Heart left ventricle (tissue), 16 donors: ENCODE measurements around the gene ALDH1L1. TPM values are rescaled to one million over a fixed set of nuclear protein-coding genes. Genes with fewer than 3 reads are reported as not detected.

ENCODE experiments used
- ATAC-seq, 4 donors: fragments of 200-7000 bp; cut with Tn5 transposase; one replicate each; pipeline ENCODE4 v1.9.1; 2020 to 2022; ENCODE audit warnings: moderate library complexity in 4 of 4, mild to moderate bottlenecking in 3 of 4, moderate number of reproducible peaks in 1 of 4
- DNase-seq, 5 donors: peaks; one replicate each; pipeline ENCODE4 v3.0.0-alpha.2; 2020
- H3K27ac ChIP-seq, 12 donors: fragments of 200-600 bp; sonication (generic) in 4 of 12; one replicate each; pipeline versions ENCODE4 v1.5.0 to v1.8.0; 2016 to 2022; ENCODE audit warnings: mild to moderate bottlenecking in 2 of 12
- H3K27me3 ChIP-seq, 9 donors: fragments of 200-600 bp; sonication (generic) in 2 of 9; one replicate each; pipeline versions ENCODE4 v1.5.1 to v1.8.0; 2016 to 2022; ENCODE audit warnings: mild to moderate bottlenecking in 3 of 9
- H3K36me3 ChIP-seq, 9 donors: fragments of 200-600 bp; sonication (generic) in 2 of 9; one replicate each; pipeline versions ENCODE4 v1.5.0 to v1.8.0; 2018 to 2022; ENCODE audit warnings: mild to moderate bottlenecking in 2 of 9
- H3K4me1 ChIP-seq, 12 donors: fragments of 200-600 bp; sonication (generic) in 4 of 12; one replicate each; pipeline versions ENCODE4 v1.5.0 to v1.8.0; 2016 to 2022; ENCODE audit warnings: mild to moderate bottlenecking in 3 of 12
- H3K4me3 ChIP-seq, 12 donors: fragments of 200-600 bp; sonication (generic) in 4 of 12; one replicate each; pipeline versions ENCODE4 v1.5.0 to v1.8.0; 2017 to 2022; ENCODE audit warnings: mild to moderate bottlenecking in 9 of 12, moderate library complexity in 4 of 12
- H3K9me3 ChIP-seq, 12 donors: fragments of 200-600 bp; sonication (generic) in 4 of 12; one replicate each; pipeline versions ENCODE4 v1.5.0 to v1.8.0; 2016 to 2022; ENCODE audit warnings: mild to moderate bottlenecking in 1 of 12
- CTCF ChIP-seq, 12 donors: fragments of 200-600 bp; sonication (generic) in 4 of 12; IDR thresholded peaks; one replicate each; pipeline versions ENCODE4 v1.5.0 to v1.8.0; 2018 to 2022; ENCODE audit warnings: antibody characterized with exemption in 12 of 12, mild to moderate bottlenecking in 5 of 12
- POLR2A ChIP-seq, 2 donors: fragments of 450-650 bp; IDR thresholded peaks; one replicate each; pipeline ENCODE4 v1.6.1; 2017; ENCODE audit warnings: antibody characterized with exemption in 2 of 2, mild to moderate bottlenecking in 2 of 2, moderate library complexity in 2 of 2
- WGBS, 4 donors: extraction: QIAGEN DNeasy Blood & Tissue Kit in 2 of 4; methylation state at CpG; one replicate each; pipeline versions ENCODE4 v1.1.5 to v1.1.7; 2013 to 2018; 5-methylcytosine and 5-hydroxymethylcytosine counted together
- intact Hi-C, 10 donors: fragments of 100-400 bp; cut with DNase I; formaldehyde crosslinking; loops; one replicate each; pipeline versions ENCODE4 v1.11.1 to v1.14.2; 2022
- polyA plus RNA-seq, 2 donors: library from polyadenylated mRNA; stranded (reverse); fragments of 200-250 nt; gene quantifications; one replicate each; pipeline ENCODE4 v1.2.3, GENCODE V29; 2013
- total RNA-seq, 9 donors: library from RNA; depleted of rRNA in 2 of 9; stranded (reverse); fragments of >200 nt in 2 of 9; fragmentation: NEBNext Ultra II Directional in 3 of 9; extraction: Animal tissue kit (Norgen Biotek cat#: 25700) in 3 of 9; gene quantifications; one replicate each; pipeline versions ENCODE4 v1.1.0 to v1.2.4, GENCODE V29; 2016 to 2023
- donor health status: ischemic (EF 13 %, LVEDD 7.1; RV severe dilation, severe dysfunction).
- donor health status: healthy with polysubstance abuse.
- donor health status: DM: no; HTN: yes; CAD: no.
- donor health status: DM: no; HTN: no; CAD: no.
- donor health status: ischemic (EF 25% LVEDD 6.9; RV normal size, moderate dysfunction).
- donor health status: ischemic (EF 25% LVEDD 5.7; RV mildly dilated, moderate dysfunction).
- donor health status: healthy.
- donor health status: DM: yes; HTN: yes; CAD: no.
- donor health status: ischemic (EF 35%, LVEDD 5.7; RV mildly dilated, moderate dysfunction).
- donor health status: nonischemic (EF 11% LVEDD 7.7; RV severe dilation, severe dysfunction).
- donor health status: DM: yes; HTN: yes; CAD: no.
- donor health status: PGD.
- donor health status: ischemic (EF 29% LVEDD 5.4; RV normal size, mild dysfunction).
- donor health status: nonischemic (EF 23%, LVEDD 6.1; RV moderate dilation, normal function).

Gene ALDH1L1
- total and polyA plus RNA-seq, 11 donors = 13.4 to 74.1 (median 29.0) TPM

- H3K36me3 ChIP-seq = no peaks in the 10 kb centered on the region
- 71 to 94% (median 78%) methylated on average over 3 of the region's 3 CpGs for WGBS, 4 donors
- H3K4me1 ChIP-seq = peaks cover 0 to 12% (median 0%) of the 10 kb centered on the region in 12 donors
- no peaks in the 10 kb centered on the region for H3K27me3 ChIP-seq
- TF ChIP-seq POLR2A (IDR thresholded peaks at IDR 0.05) (no peak), CTCF (IDR thresholded peaks at IDR 0.05) (no peak)
- H3K9me3 ChIP-seq = no peaks in the 10 kb centered on the region
- intact Hi-C loops = loop anchor here in 1 of 10 donors (5.0 kb wide), 1 partner anchor 70 kb away; no protein-coding TSS in a partner anchor
- DNase-seq (no peak), ATAC-seq (no peak)
- H3K4me3 ChIP-seq = no peak overlapping the region
- no peak overlapping the region for H3K27ac ChIP-seq
These were observed 21.9 kb upstream of the ALDH1L1 start for GRCh38 chr3:126202276-126202675.

GRCh38 chr3:126201168-126201567, 20.8 kb upstream of the ALDH1L1 start:
- no peak for TF ChIP-seq CTCF (IDR thresholded peaks at IDR 0.05)
- TF ChIP-seq POLR2A (IDR thresholded peaks at IDR 0.05) = no peak
- ATAC-seq (no peak), DNase-seq (no peak)
- H3K9me3 ChIP-seq = no peaks in the 10 kb centered on the region
- no peaks in the 10 kb centered on the region for H3K27me3 ChIP-seq
- H3K36me3 ChIP-seq = no peaks in the 10 kb centered on the region
- H3K4me1 ChIP-seq = peaks cover 0 to 5% (median 0%) of the 10 kb centered on the region in 12 donors
- 67 to 70% (median 69%) methylated on average over 3 of the region's 3 CpGs for WGBS, 4 donors
- intact Hi-C loops = loop anchor here in 1 of 10 donors (5.0 kb wide), 1 partner anchor 69 kb away; no protein-coding TSS in a partner anchor
- no peak overlapping the region for H3K4me3 ChIP-seq
- H3K27ac ChIP-seq = no peak overlapping the region

GRCh38 chr3:126200534-126200933, 20.1 kb upstream of the ALDH1L1 start:
- no peak overlapping the region for H3K4me3 ChIP-seq
- intact Hi-C loops = loop anchor here in 1 of 10 donors (5.0 kb wide), 1 partner anchor 68 kb away; no protein-coding TSS in a partner anchor
- no peaks in the 10 kb centered on the region for H3K36me3 ChIP-seq
- no peak overlapping the region for H3K27ac ChIP-seq
- TF ChIP-seq POLR2A (IDR thresholded peaks at IDR 0.05) = no peak
- TF ChIP-seq CTCF (IDR thresholded peaks at IDR 0.05) = no peak
- DNase-seq (no peak), ATAC-seq (no peak)
- no peaks in the 10 kb centered on the region for H3K4me1 ChIP-seq
- no peaks in the 10 kb centered on the region for H3K9me3 ChIP-seq
- 45 to 70% (median 56%) methylated on average over 3 of the region's 3 CpGs for WGBS, 4 donors
- no peaks in the 10 kb centered on the region for H3K27me3 ChIP-seq

GRCh38 chr3:126199256-126199655, 18.9 kb upstream of the ALDH1L1 start:
- Histone ChIP-seq H3K4me3 (no peak overlapping the region), H3K36me3 (no peaks in the 10 kb centered on the region), H3K9me3 (peaks cover 0 to 10% (median 6%) of the 10 kb centered on the region in 12 donors), H3K27me3 (no peaks in the 10 kb centered on the region), H3K27ac (no peak overlapping the region), H3K4me1 (no peaks in the 10 kb centered on the region)
- DNase-seq (no peak), ATAC-seq (no peak)
- 65 to 74% (median 73%) methylated on average over 2 of the region's 2 CpGs for WGBS, 4 donors
- TF ChIP-seq CTCF (IDR thresholded peaks at IDR 0.05) (no peak), POLR2A (IDR thresholded peaks at IDR 0.05) (no peak)
- intact Hi-C loops = loop anchor here in 5 of 10 donors (2.0 to 5.0 kb wide), 4 partner anchors 18 to 67 kb away; partner anchors contain the start of gene ALDH1L1 (in 1 of the 5)
